GM12878 (cell line): ENCODE results near the gene POLR3K. TPM values are rescaled to one million over a fixed set of nuclear protein-coding genes. Genes with fewer than 3 reads are reported as not detected.

Experiments
- BHLHE40 ChIP-seq, 2 experiments: fragments of 450-650 bp in 1 of 2; IDR thresholded peaks; 2 replicates each; pipeline ENCODE4 v1.6.1; 2011 to 2017; ENCODE audit warnings: low read depth in 2 of 2, borderline replicate concordance in 1 of 2, improper control_type of control experiment in 1 of 2, low read length in 1 of 2, mild to moderate bottlenecking in 1 of 2
- CBFB ChIP-seq: IDR thresholded peaks from 2 replicates; pipeline ENCODE4 v1.6.1; 2016; ENCODE audit warnings: antibody characterized with exemption, low read depth
- CBX5 ChIP-seq: sonication (generic); IDR thresholded peaks from 2 replicates; pipeline ENCODE4 v1.6.1; 2016; ENCODE audit warnings: low read depth, moderate library complexity, mild to moderate bottlenecking, inconsistent platforms
- CEBPZ ChIP-seq: fragments of 150-350 bp; IDR thresholded peaks from 2 replicates; pipeline ENCODE4 v1.6.1; 2016; ENCODE audit warnings: low read depth, low read length
- CREM ChIP-seq: IDR thresholded peaks from 2 replicates; pipeline ENCODE4 v1.6.1; 2014; ENCODE audit warnings: antibody characterized with exemption, low read depth
- E4F1 ChIP-seq: fragments of 450-650 bp; IDR thresholded peaks from 2 replicates; pipeline ENCODE4 v1.6.1; 2018; ENCODE audit warnings: borderline replicate concordance, mild to moderate bottlenecking; ENCODE audit not compliant: partially characterized antibody
- EP300 ChIP-seq, 2 experiments: fragments of 150-350 bp in 1 of 2; IDR thresholded peaks; 2 replicates each; pipeline ENCODE4 v1.6.1; 2011 to 2012; ENCODE audit warnings: low read depth in 2 of 2, low read length in 2 of 2, borderline replicate concordance in 1 of 2, improper control_type of control experiment in 1 of 2, inconsistent platforms in 1 of 2; ENCODE audit not compliant: control insufficient read depth in 1 of 2
- HDAC2 ChIP-seq: fragments of 200-600 bp; sonication (generic); IDR thresholded peaks from 2 replicates; pipeline ENCODE4 v1.6.1; 2017
- HDAC6 ChIP-seq: fragments of 200-600 bp; sonication (generic); IDR thresholded peaks from one replicate; pipeline ENCODE4 v1.8.0; 2017; ENCODE audit warnings: antibody characterized with exemption; ENCODE audit not compliant: unreplicated experiment
- HDGF ChIP-seq: fragments of 450-650 bp; IDR thresholded peaks from 2 replicates; pipeline ENCODE4 v1.6.1; 2016; ENCODE audit warnings: antibody characterized with exemption
- IRF5 ChIP-seq: fragments of 450-650 bp; IDR thresholded peaks from 2 replicates; pipeline ENCODE4 v1.6.1; 2017; ENCODE audit warnings: borderline replicate concordance
- JUND ChIP-seq: IDR thresholded peaks from 2 replicates; pipeline ENCODE4 v1.6.1; 2012; ENCODE audit warnings: low read depth, mild to moderate bottlenecking, low read length, improper control_type of control experiment, moderate library complexity
- MEF2A ChIP-seq: IDR thresholded peaks from 2 replicates; pipeline ENCODE4 v1.6.1; 2011; ENCODE audit warnings: low read depth, mild to moderate bottlenecking, low read length, moderate library complexity; ENCODE audit not compliant: insufficient read depth
- MTA2 ChIP-seq: fragments of 450-650 bp; IDR thresholded peaks from 2 replicates; pipeline ENCODE4 v1.6.1; 2016; ENCODE audit warnings: low read depth, mild to moderate bottlenecking, moderate library complexity
- NFXL1 ChIP-seq: fragments of 450-650 bp; IDR thresholded peaks from 2 replicates; pipeline ENCODE4 v1.6.1; 2017; ENCODE audit warnings: antibody characterized with exemption, mild to moderate bottlenecking, borderline replicate concordance
- PAX5 ChIP-seq: IDR thresholded peaks from 2 replicates; pipeline ENCODE4 v1.6.1; 2011; ENCODE audit warnings: low read depth, low read length, borderline replicate concordance
- PAX8 ChIP-seq: fragments of 450-650 bp; IDR thresholded peaks from 2 replicates; pipeline ENCODE4 v1.6.1; 2017; ENCODE audit warnings: mild to moderate bottlenecking, moderate library complexity
- SIX5 ChIP-seq: IDR thresholded peaks from 2 replicates; pipeline ENCODE4 v1.6.1; 2011; ENCODE audit warnings: mild to moderate bottlenecking, low read depth, low read length, moderate library complexity; ENCODE audit not compliant: severe bottlenecking
- SMAD1 ChIP-seq: fragments of 450-650 bp; IDR thresholded peaks from 2 replicates; pipeline ENCODE4 v1.6.1; 2018; ENCODE audit warnings: mild to moderate bottlenecking, low read depth; ENCODE audit not compliant: partially characterized antibody
- SMARCA5 ChIP-seq: fragments of 450-650 bp; IDR thresholded peaks from 2 replicates; pipeline ENCODE4 v1.6.1; 2017; ENCODE audit warnings: mild to moderate bottlenecking
- SREBF1 ChIP-seq: IDR thresholded peaks from 2 replicates; pipeline ENCODE4 v1.6.1; 2012; ENCODE audit warnings: mild to moderate bottlenecking, low read length
- WRNIP1 ChIP-seq: IDR thresholded peaks from 2 replicates; pipeline ENCODE4 v1.6.1; 2011; ENCODE audit warnings: low read depth, low read length, improper control_type of control experiment, borderline replicate concordance
- ZNF207 ChIP-seq: fragments of 450-650 bp; IDR thresholded peaks from 2 replicates; pipeline ENCODE4 v1.6.1; 2014; ENCODE audit warnings: antibody characterized with exemption, mild to moderate bottlenecking, borderline replicate concordance
- ZNF24 ChIP-seq: fragments of 450-650 bp; IDR thresholded peaks from 2 replicates; pipeline ENCODE4 v1.6.1; 2017; ENCODE audit warnings: antibody characterized with exemption, mild to moderate bottlenecking
- polyA plus RNA-seq, 11 experiments: library from polyadenylated mRNA; depleted of rRNA in 4 of 11; unstranded in 6 of 11; stranded (reverse) in 5 of 11; fragments of >200 nt; fragmentation: Nextera tagmentation in 4 of 11; fragmentation: Illumina TruSeq in 1 of 11; extraction: Ambion mirVana in 4 of 11; extraction: Trizol in 1 of 11; gene quantifications; 1 replicate in 1 of 11; 2 replicates in 10 of 11; pipeline versions ENCODE4 v1.2.1 to v1.2.3, GENCODE V29; 2011 to 2016; ENCODE audit warnings: inconsistent platforms in 2 of 11, missing spikeins in 2 of 11, low read depth in 1 of 11
- total RNA-seq, 4 experiments: library from RNA; depleted of rRNA in 3 of 4; stranded (reverse); fragments of >200 nt in 3 of 4; fragmentation: Illumina TruSeq in 1 of 4; extraction: Trizol in 1 of 4; gene quantifications; 2 replicates each; pipeline versions ENCODE4 v1.2.1 to v1.2.3, GENCODE V29; 2013 to 2021

The POLR3K gene
- total and polyA plus RNA-seq, 10 of the 15 experiments (the other 5 are each of a cell fraction or from before 2014, with no cell fraction given): 25.3 to 222 (median 64.0) TPM

- TF ChIP-seq HDAC6 (no peak), E4F1 (peak; percentile 53), MEF2A (0 out of 2 replicates have a peak, but pooled peaks have one; percentile 34), CEBPZ (no peak), HDAC2 (no peak), CREM (no peak; the same call in 1 of the 2 replicates), EP300 (IDR thresholded peaks at IDR 0.05; ENCODE audit: borderline replicate concordance in 1 of 2, control insufficient read depth in 1 of 2, low read depth in 2 of 2, low read length in 2 of 2) (peak; percentile 35 to 76; a peak in 3 of 4 replicates), NFXL1 (no peak), SREBF1 (no peak), ZNF24 (no peak), SMAD1 (no peak), SIX5 (no peak), HDGF (peak; percentile 65; the same call in 1 of the 2 replicates), BHLHE40 (IDR thresholded peaks at IDR 0.05; ENCODE audit: borderline replicate concordance in 1 of 2, low read depth in 2 of 2, low read length in 1 of 2) (peak; percentile 78 to 90), WRNIP1 (no peak), IRF5 (no peak), ZNF207 (no peak), JUND (no peak), PAX5 (peak; percentile 71; the same call in 1 of the 2 replicates), SMARCA5 (peak; percentile 61), MTA2 (peak; percentile 61), PAX8 (no peak), CBFB (peak; percentile 94), CBX5 (no peak)
These were observed 14.2 kb downstream of the POLR3K start (continued) for GRCh38 chr16:38941-39892.
